Calu3 (cell line): ENCODE measurements around the gene TMEM196. TPM values are rescaled to one million over a fixed set of nuclear protein-coding genes. Genes with fewer than 3 reads are reported as not detected.

Source experiments
- BruUV-seq: library from RNA; stranded (reverse); fragments of 400-500 nt; replicated peaks from 2 replicates; lab custom pipeline; 2021; lab: Mats Ljungman, UMichigan
- CTCF ChIA-PET: fragments of 300-600 bp; sonication (Branson Sonifier 250); formaldehyde crosslinking; loops from one replicate; lab custom pipeline; 2022; ENCODE audit warnings: antibody characterized with exemption; lab: Charles Lee
- DNase-seq: peaks from one replicate; pipeline ENCODE4 v3.0.0; 2022
- H3K27ac Mint-ChIP-seq: one replicate; pipeline ENCODE4 v1.8.0; 2022; ENCODE audit warnings: mixed read lengths; ENCODE audit not compliant: unreplicated experiment
- H3K27me3 Mint-ChIP-seq: one replicate; pipeline ENCODE4 v1.8.0; 2022; ENCODE audit warnings: mixed read lengths; ENCODE audit not compliant: unreplicated experiment
- H3K36me3 Mint-ChIP-seq: one replicate; pipeline ENCODE4 v1.8.0; 2022; ENCODE audit warnings: mild to moderate bottlenecking, moderate library complexity, mixed read lengths; ENCODE audit not compliant: insufficient read depth, unreplicated experiment
- H3K4me1 Mint-ChIP-seq: one replicate; pipeline ENCODE4 v1.8.0; 2022; ENCODE audit warnings: mild to moderate bottlenecking, low read depth, mixed read lengths; ENCODE audit not compliant: unreplicated experiment
- H3K4me3 Mint-ChIP-seq: one replicate; pipeline ENCODE4 v1.8.0; 2022; ENCODE audit warnings: mild to moderate bottlenecking, low read depth, moderate library complexity, mixed read lengths; ENCODE audit not compliant: unreplicated experiment
- H3K9me3 Mint-ChIP-seq: one replicate; pipeline ENCODE4 v1.8.0; 2022; ENCODE audit warnings: low read depth, mixed read lengths; ENCODE audit not compliant: unreplicated experiment
- intact Hi-C: fragments of 100-400 bp; cut with micrococcal nuclease; formaldehyde crosslinking; loops from one replicate; pipeline ENCODE4 v1.10.0; 2022; ENCODE audit not compliant: unreplicated experiment
- total RNA-seq: library from RNA; stranded (reverse); gene quantifications from 2 replicates; pipeline ENCODE4 v1.2.3, GENCODE V29; 2022
- TF ChIP-seq, protein P1 (sequence below): fragments of 200-600 bp; IDR thresholded peaks from one replicate; pipeline ENCODE4 v1.8.0; 2022; ENCODE audit warnings: antibody characterized with exemption; ENCODE audit not compliant: unreplicated experiment

The TMEM196 gene
- total RNA-seq, 1 experiment from 2014 or later: not detected

DNA sequence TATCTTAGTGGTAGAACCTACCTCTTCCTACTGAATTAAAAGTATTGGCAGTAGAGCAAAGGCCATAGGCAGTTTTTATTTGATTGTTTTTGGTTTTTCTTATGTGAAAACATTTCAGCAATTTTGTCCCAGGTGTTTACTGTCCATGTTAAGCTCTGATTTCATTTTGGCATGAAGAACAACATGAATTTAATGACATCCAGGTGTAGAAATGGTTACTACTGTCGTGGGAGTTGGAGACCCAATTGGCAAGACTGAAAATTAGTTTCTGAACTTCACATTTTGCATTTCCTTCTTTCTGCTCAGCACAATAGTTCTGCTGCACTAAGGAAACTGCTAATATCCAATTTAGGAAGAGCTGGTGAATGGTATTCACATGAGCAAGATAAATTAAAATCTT is 38.0 kb upstream of the TMEM196 start:
- Mint-ChIP-seq H3K9me3 (no peaks in the 10 kb centered on the region), H3K27me3 (no peaks in the 10 kb centered on the region), H3K4me3 (no peak overlapping the region), H3K27ac (no peak overlapping the region), H3K4me1 (no peaks in the 10 kb centered on the region), H3K36me3 (no peaks in the 10 kb centered on the region)
- CTCF ChIA-PET: no interaction called here
- BruUV-seq: no TSS peak
- no peak for DNase-seq
- intact Hi-C loops: no loop called here
- TF ChIP-seq, protein P1, sequence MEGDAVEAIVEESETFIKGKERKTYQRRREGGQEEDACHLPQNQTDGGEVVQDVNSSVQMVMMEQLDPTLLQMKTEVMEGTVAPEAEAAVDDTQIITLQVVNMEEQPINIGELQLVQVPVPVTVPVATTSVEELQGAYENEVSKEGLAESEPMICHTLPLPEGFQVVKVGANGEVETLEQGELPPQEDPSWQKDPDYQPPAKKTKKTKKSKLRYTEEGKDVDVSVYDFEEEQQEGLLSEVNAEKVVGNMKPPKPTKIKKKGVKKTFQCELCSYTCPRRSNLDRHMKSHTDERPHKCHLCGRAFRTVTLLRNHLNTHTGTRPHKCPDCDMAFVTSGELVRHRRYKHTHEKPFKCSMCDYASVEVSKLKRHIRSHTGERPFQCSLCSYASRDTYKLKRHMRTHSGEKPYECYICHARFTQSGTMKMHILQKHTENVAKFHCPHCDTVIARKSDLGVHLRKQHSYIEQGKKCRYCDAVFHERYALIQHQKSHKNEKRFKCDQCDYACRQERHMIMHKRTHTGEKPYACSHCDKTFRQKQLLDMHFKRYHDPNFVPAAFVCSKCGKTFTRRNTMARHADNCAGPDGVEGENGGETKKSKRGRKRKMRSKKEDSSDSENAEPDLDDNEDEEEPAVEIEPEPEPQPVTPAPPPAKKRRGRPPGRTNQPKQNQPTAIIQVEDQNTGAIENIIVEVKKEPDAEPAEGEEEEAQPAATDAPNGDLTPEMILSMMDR: no peak

DNA sequence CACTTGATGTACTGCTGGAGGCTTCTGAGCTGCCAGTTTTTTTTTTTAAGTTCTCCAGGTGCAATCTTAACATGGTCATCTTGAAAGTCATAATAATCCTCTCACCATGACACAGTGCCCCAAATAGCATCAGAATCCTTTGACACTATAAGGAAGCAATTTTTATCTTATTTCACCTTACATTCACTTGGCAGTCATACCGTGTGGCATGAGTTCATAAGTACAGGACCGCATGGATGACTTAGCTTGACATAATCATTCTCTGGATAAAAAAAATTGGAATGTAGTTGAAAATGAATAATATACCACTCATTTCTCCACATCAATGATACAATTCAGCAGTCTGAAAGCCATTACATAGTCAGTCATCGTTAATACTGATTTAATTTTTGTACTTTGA is 25.6 kb upstream of the TMEM196 start:
- intact Hi-C loops: no loop called here
- Mint-ChIP-seq H3K9me3 (no peaks in the 10 kb centered on the region), H3K4me3 (no peak overlapping the region), H3K4me1 (no peaks in the 10 kb centered on the region), H3K27ac (no peak overlapping the region), H3K36me3 (no peaks in the 10 kb centered on the region), H3K27me3 (no peaks in the 10 kb centered on the region)
- CTCF ChIA-PET: no interaction called here
- TF ChIP-seq, protein P1: no peak
- BruUV-seq: no TSS peak
- no peak for DNase-seq

DNA sequence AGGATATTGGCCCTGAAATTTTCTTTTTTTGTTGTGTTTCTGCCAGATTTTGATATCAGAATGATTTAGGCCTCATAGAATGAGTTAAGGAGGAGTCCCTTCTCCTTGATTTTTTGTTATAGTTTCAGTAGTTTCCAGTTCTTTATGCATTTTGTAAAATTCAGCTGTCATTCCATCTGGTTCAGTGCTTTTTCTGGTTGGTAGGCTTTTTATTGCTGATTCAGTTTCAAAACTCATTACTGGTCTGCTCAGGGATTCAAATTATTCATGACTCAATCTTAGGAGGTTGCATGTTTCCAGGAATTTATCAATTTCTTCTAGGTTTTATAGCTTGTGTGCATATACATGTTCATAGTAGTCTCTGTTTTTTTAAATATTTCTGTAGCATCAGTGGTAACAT is 10.1 kb upstream of the TMEM196 start:
- no peak for DNase-seq

DNA sequence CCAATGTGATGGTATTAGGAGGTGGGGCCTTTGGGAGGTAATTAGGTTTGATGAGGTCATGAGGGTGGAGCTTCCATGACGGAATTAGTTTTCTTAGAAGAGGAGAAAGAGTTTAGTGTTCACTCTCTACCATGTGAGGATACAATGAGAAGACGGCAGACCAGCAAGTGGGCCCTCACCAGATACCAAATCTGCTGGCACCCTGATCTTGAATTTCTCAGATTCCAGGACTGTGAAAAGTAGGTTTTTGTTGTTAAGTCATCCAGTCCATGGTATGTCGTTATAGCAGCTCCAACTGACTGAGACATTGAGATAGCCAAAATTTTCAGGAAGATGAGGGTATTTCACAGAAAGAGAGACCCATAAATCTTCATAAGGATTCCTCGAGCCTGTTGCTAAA is 3.6 kb upstream of the TMEM196 start:
- Mint-ChIP-seq H3K27me3 (peaks cover 13% of the 10 kb centered on the region), H3K4me1 (peaks cover 16% of the 10 kb centered on the region), H3K9me3 (peaks cover 2% of the 10 kb centered on the region), H3K4me3 (no peak overlapping the region), H3K27ac (no peak overlapping the region), H3K36me3 (peaks cover 12% of the 10 kb centered on the region)
- TF ChIP-seq, protein P1: no peak
- BruUV-seq: no TSS peak
- intact Hi-C loops: no loop called here
- DNase-seq: no peak
- CTCF ChIA-PET: no interaction called here

More for the DNA sequence above, 10.1 kb upstream of the TMEM196 start:
- peaks cover 9% of the 10 kb centered on the region for H3K4me1 Mint-ChIP-seq
- no peaks in the 10 kb centered on the region for H3K36me3 Mint-ChIP-seq
- no TSS peak for BruUV-seq
- CTCF ChIA-PET: interaction anchor here (0.6 kb wide), 1 partner anchor 329 kb away, joined by 3 read pairs; no protein-coding TSS in a partner anchor
- no peaks in the 10 kb centered on the region for H3K27me3 Mint-ChIP-seq
- TF ChIP-seq, protein P1: no peak
- H3K27ac Mint-ChIP-seq: no peak overlapping the region
- no peak overlapping the region for H3K4me3 Mint-ChIP-seq
- intact Hi-C loops: no loop called here
- peaks cover 2% of the 10 kb centered on the region for H3K9me3 Mint-ChIP-seq
